IPS-15b (cell line): ENCODE data around the gene BRD9.
"Not testable (repeated sequence)": the region's sequence is repeated elsewhere in the genome, so short reads cannot be mapped to it uniquely, and the experiment has no call there.

Source experiments
- H3K27me3 ChIP-seq: one replicate; pipeline ENCODE4 v1.6.1; 2013; ENCODE audit warnings: low read length; ENCODE audit not compliant: control insufficient read depth, insufficient read depth
- H3K36me3 ChIP-seq: one replicate; pipeline ENCODE4 v1.6.1; 2013; ENCODE audit warnings: low read length; ENCODE audit not compliant: control insufficient read depth, insufficient read depth
- H3K4me1 ChIP-seq: one replicate; pipeline ENCODE4 v1.6.1; 2013; ENCODE audit warnings: mild to moderate bottlenecking, low read length; ENCODE audit not compliant: control insufficient read depth, insufficient read depth
- H3K4me3 ChIP-seq: one replicate; pipeline ENCODE4 v1.5.1; 2013; ENCODE audit warnings: low read depth, low read length
- H3K9ac ChIP-seq: one replicate; pipeline ENCODE4 v1.6.1; 2013; ENCODE audit warnings: low read depth, mild to moderate bottlenecking, low read length
- H3K9me3 ChIP-seq: one replicate; pipeline ENCODE4 v1.6.1; 2013; ENCODE audit warnings: mild to moderate bottlenecking, low read length; ENCODE audit not compliant: control insufficient read depth, insufficient read depth

BRD9 gene

DNA sequence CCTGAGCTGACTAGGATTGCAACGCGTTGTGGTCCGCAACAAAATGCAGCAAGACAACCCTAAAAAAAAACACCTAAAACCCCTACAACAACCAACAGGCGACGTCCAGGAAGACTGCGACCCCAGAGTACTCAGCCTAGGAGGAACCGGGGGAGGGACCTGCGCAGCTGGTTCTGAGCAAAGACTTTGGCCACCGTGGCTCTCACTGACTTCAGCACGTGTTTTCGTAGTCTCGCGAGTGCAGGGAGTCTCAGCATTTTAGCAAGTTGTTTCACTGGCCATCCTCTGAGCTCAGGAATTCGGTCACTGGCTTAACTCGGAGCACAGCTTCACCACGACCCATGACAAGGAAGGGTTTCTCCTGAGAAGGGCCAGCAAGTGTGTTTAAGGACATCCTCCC is 33.2 kb downstream of the BRD9 start:
- H3K4me1 ChIP-seq = no peaks in the 10 kb centered on the region
- no peak overlapping the region for H3K4me3 ChIP-seq
- no peaks in the 10 kb centered on the region for H3K9me3 ChIP-seq
- peaks cover 29% of the 10 kb centered on the region for H3K36me3 ChIP-seq
- no peak overlapping the region for H3K9ac ChIP-seq
- H3K27me3 ChIP-seq = no peaks in the 10 kb centered on the region

DNA sequence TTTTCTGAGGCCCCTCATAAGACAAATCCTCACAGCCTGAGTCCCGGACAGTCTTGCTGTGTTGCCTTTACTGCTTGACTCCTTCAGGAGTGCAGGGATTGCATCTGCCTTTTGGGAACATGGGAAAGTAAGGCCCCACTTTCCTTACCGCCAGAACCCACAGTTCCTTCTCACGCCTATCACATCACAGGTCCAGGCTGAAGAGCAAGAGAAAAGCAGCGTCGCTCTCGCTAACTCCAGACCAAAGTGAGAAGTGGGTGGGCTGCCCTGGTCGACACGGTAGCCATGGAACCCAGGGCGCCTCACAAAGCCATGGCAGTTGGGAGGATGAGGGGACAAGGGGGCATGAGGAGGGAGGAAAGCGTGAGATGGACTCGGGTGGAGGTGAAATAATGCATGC is 33.9 kb downstream of the BRD9 start:
- no peaks in the 10 kb centered on the region for H3K9me3 ChIP-seq
- peaks cover 24% of the 10 kb centered on the region for H3K36me3 ChIP-seq
- no peaks in the 10 kb centered on the region for H3K4me1 ChIP-seq
- no peaks in the 10 kb centered on the region for H3K27me3 ChIP-seq
- H3K4me3 ChIP-seq = no peak overlapping the region
- H3K9ac ChIP-seq = no peak overlapping the region

DNA sequence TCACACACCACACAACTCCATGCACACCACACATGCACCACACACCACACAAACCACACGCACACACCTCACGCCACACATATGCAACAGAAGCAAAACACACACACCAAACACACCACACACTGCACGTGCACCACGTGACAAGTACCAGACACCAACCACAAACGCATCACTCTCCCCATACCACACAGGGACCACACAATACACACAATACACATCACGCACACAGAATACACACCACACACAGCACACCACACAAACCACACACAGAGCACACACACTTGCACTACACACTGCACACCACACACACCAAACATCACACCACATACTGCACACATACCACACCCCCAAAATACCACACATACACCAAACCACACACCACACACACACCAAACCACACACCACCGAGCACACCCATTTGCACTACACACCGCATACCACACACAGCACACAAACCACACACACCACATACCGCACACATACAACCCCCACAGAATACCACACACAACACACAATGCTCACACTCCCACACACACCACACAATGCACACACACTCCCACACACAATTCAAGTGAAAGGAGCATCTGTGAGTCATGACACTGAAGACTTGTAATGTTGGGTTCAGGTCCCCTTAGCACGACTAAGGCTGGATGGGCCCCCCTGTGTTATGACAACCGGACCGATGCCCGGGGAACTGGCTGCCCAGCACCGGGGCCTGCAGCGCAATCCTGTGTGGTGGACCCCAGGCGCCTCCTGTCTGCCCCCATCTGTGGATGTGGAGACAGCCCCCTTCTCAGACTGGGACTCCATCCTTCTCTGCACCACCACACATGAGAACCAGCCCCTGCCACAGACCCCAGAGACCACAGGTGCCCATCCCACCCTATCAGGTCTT is 35.8 kb downstream of the BRD9 start:
- peaks cover 4% of the 10 kb centered on the region for H3K36me3 ChIP-seq
- H3K4me3 ChIP-seq = no peak overlapping the region
- no peak overlapping the region for H3K9ac ChIP-seq
- H3K9me3 ChIP-seq = no peaks in the 10 kb centered on the region
- no peaks in the 10 kb centered on the region for H3K27me3 ChIP-seq
- H3K4me1 ChIP-seq = no peaks in the 10 kb centered on the region

DNA sequence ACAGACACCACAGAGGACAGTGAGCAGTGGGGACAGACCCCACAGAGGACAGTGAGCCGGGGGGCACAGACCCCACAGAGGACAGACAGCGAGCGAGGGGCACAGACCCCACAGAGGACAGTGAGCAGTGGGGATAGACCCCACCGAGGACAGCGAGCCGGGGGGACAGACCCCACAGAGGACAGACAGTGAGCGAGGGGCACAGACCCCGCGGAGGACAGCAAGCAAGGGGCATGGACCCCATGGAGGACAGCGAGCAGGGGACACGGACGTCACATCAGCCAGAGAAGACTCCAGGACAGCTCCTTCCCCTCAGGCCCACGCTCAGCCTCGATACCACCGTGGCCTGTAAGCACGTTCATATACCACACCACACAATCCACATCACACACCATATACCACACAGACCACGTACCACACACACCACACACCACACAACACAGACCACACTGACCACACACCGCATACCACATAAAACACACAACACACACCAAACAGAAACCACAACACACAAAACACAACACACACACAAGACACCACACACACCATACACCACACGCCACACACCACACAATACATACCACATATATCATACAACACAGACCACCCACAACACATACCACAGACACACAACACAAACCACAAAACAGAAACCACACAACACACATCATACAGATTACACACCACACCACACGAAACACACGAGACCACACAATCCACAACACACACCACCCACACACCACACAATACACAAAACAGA is 36.6 kb downstream of the BRD9 start:
- Histone ChIP-seq H3K27me3 (no peaks in the 10 kb centered on the region), H3K4me1 (no peaks in the 10 kb centered on the region), H3K9me3 (no peaks in the 10 kb centered on the region), H3K4me3 (no peak overlapping the region), H3K9ac (no peak overlapping the region), H3K36me3 (peaks cover 2% of the 10 kb centered on the region)

DNA sequence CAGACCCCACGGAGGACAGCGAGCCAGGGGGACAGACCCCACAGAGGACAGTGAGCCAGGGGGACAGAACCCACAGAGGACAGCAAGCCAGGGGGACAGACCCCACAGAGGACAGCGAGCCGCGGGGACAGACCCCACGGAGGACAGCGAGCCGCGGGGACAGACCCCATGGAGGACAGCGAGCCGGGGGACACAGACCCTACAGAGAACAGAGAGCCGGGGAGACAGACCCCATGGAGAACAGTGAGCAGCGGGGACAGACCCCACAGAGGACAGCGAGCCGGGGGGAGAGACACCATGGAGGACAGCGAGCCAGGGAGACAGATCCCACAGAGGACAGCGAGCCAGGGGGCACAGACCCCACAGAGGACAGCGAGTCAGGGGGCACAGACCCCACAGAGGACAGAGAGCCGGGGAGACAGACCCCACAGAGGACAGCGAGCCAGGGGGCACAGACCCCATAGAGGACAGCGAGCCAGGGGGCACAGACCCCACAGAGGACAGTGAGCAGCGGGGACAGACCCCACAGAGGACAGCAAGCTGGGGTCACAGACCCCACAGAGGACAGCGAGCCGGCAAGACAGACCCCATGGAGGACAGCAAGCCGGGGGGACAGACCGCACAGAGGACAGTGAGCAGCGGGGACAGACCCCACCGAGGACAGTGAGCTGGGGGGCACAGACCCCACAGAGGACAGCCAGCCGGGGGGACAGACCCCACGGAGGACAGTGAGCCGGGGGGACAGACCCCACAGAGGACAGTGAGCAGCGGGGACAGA is 37.4 kb downstream of the BRD9 start:
- Histone ChIP-seq H3K36me3 (no peaks in the 10 kb centered on the region), H3K4me3 (no peak overlapping the region), H3K27me3 (no peaks in the 10 kb centered on the region), H3K9me3 (no peaks in the 10 kb centered on the region), H3K9ac (no peak overlapping the region), H3K4me1 (no peaks in the 10 kb centered on the region)

DNA sequence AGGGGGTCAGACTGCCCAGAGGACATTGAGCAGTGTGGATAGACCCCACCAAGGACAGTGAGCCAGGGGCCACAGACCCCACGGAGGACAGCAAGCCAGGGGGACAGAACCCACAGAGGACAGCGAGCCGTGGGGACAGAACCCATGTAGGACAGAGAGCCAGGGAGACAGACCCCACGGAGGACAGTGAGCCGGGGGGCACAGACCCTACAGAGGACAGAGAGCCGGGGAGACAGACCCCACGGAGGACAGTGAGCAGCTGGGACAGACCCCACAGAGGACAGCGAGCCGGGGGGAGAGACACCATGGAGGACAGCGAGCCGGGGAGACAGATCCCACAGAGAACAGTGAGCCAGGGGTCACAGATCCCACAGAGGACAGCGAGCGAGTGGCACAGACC is 38.4 kb downstream of the BRD9 start:
- Histone ChIP-seq H3K4me3 (no peak overlapping the region), H3K36me3 (peaks cover 2% of the 10 kb centered on the region), H3K9me3 (no peaks in the 10 kb centered on the region), H3K4me1 (no peaks in the 10 kb centered on the region), H3K9ac (no peak overlapping the region), H3K27me3 (no peaks in the 10 kb centered on the region)

DNA sequence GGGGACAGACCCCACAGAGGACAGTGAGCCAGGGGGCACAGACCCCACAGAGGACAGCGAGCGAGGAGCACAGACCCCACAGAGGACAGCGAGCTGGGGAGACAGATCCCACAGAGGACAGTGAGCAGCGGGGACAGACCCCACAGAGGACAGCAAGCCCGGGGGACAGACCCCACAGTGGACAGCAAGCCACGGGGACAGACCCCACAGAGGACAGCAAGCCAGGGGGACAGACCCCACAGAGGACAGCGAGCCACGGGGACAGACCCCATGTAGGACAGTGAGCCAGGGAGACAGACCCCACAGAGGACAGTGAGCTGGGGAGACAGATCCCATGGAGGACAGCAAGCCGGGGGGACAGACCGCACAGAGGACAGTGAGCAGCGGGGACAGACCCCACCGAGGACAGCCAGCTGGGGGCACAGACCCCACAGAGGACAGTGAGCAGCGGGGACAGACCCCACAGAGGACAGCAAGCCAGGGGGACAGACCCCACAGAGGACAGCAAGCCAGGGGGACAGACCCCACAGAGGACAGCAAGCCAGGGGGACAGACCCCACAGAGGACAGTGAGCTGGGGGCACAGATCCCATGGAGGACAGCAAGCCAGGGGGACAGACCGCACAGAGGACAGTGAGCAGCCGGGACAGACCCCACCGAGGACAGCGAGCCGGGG is 39.0 kb downstream of the BRD9 start:
- not testable (repeated sequence) for H3K4me1 ChIP-seq, H3K9me3 ChIP-seq, H3K4me3 ChIP-seq, H3K36me3 ChIP-seq, H3K9ac ChIP-seq, H3K27me3 ChIP-seq

DNA sequence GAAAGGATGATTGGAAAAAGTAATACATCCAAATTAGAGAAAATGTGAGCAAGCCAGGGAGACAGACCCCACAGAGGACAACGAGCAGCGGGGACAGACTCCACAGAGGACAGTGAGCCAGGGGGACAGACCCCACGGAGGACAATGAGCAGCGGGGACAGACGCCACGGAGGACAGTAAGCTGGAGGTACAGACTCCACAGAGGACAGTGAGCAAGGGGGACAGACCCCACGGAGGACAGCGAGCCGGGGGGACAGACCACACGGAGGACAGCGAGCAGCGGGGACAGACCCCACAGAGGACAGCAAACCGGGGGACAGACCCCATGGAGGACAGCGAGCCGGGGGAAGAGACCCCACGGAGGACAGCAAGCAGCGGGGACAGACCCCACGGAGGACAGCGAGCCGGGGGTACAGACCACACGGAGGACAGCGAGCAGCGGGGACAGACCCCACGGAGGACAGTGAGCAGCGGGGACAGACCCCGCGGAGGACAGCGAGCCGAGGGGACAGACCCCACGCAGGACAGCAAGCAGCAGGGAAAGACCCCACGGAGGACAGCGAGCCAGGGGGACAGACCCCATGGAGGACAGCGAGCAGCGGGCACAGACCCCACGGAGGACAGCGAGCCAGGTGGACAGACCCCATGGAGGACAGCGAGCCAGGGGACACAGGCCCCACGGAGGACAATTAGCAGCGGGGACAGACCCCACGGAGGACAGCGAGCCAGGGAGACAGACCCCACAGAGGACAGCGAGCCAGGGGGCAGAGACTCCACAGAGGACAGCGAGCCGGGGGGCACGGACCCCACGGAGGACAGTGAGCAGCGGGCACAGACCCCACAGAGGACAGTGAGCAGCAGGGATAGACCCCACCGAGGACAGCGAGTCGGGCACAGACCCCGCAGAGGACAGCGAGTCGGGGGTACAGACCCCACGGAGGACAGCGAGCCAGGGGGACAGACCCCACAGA is 39.9 kb downstream of the BRD9 start:
- H3K9me3 ChIP-seq = no peaks in the 10 kb centered on the region
- H3K9ac ChIP-seq = no peak overlapping the region
- no peak overlapping the region for H3K4me3 ChIP-seq
- H3K36me3 ChIP-seq = peaks cover 2% of the 10 kb centered on the region
- no peaks in the 10 kb centered on the region for H3K4me1 ChIP-seq
- no peaks in the 10 kb centered on the region for H3K27me3 ChIP-seq

DNA sequence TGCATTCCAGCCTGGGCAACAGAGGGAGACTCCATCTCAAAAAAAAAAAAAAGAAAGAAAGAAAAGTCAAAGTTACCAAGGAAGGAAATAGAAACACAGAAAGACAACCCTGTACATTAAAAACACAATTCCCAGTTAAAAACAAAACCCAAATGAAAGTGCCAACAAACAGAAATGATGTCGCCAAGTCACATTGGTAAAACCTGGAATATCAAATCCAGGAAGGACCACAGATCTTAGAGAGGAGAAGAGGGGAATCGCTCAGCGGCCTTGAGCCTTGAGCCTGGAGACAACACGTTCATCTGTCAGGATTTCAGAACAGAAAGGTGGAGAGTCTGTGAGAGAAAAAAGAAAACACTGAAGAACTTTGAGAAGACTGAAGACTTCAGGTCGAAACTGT is 40.6 kb downstream of the BRD9 start:
- H3K9me3 ChIP-seq = no peaks in the 10 kb centered on the region
- H3K9ac ChIP-seq = no peak overlapping the region
- H3K4me3 ChIP-seq = no peak overlapping the region
- peaks cover 2% of the 10 kb centered on the region for H3K36me3 ChIP-seq
- H3K27me3 ChIP-seq = no peaks in the 10 kb centered on the region
- H3K4me1 ChIP-seq = no peaks in the 10 kb centered on the region

DNA sequence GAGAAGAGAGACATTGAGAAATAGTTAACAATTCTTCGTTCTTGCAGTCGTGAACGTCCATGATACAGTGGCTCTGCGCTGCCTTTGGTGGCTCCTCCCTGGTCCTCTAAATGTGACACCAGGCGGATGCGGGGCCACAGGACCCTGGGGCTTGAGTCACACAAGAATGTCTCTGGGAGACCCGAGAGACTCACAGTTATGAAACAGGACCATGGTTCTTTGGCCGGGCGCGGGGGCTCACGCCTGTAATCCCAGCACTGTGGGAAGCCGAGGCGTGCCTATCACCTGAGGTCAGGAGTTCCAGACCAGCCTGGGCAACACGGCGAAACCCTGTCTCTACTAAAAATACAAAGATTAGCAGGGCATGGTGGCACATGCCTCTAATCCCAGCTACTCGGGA is 41.0 kb downstream of the BRD9 start:
- Histone ChIP-seq H3K4me3 (no peak overlapping the region), H3K27me3 (no peaks in the 10 kb centered on the region), H3K9me3 (no peaks in the 10 kb centered on the region), H3K9ac (no peak overlapping the region), H3K36me3 (peaks cover 2% of the 10 kb centered on the region), H3K4me1 (no peaks in the 10 kb centered on the region)
